Kidney (tissue), 14 donors: ENCODE results near the gene CFAP52. TPM values are rescaled to one million over a fixed set of nuclear protein-coding genes. Genes with fewer than 3 reads are reported as not detected.

Source experiments
- DNase-seq, 5 donors: peaks; one replicate each; pipeline ENCODE4 v3.0.0-alpha.2; 2013 to 2020
- FAIRE-seq: peaks from 2 replicates; lab custom pipeline; 2012; peaks lifted over from hg19 to GRCh38; lab: Jason Lieb, UNC
- H3K27ac ChIP-seq, 2 donors: one replicate each; pipeline ENCODE4 v1.7.0; 2013; ENCODE audit warnings: low read depth in 2 of 2, low read length in 2 of 2, inconsistent platforms in 1 of 2
- H3K27me3 ChIP-seq: one replicate; pipeline ENCODE4 v1.7.1; 2013; ENCODE audit warnings: low read length, inconsistent platforms; ENCODE audit not compliant: control insufficient read depth, insufficient read depth
- H3K36me3 ChIP-seq, 3 donors: one replicate each; pipeline versions ENCODE4 v1.7.0 to v1.7.1; 2013; ENCODE audit warnings: low read length in 3 of 3, control low read depth in 1 of 3, inconsistent platforms in 1 of 3; ENCODE audit not compliant: insufficient read depth in 3 of 3, control insufficient read depth in 2 of 3
- H3K4me1 ChIP-seq, 3 donors: one replicate each; pipeline versions ENCODE4 v1.7.0 to v1.7.1; 2013; ENCODE audit warnings: low read length in 3 of 3, inconsistent platforms in 1 of 3, low read depth in 1 of 3; ENCODE audit not compliant: control insufficient read depth in 2 of 3, insufficient read depth in 2 of 3
- H3K4me3 ChIP-seq, 3 donors: one replicate each; pipeline versions ENCODE4 v1.7.0 to v1.8.1; 2013; ENCODE audit warnings: low read length in 3 of 3, control low read depth in 1 of 3, inconsistent platforms in 1 of 3
- H3K9ac ChIP-seq, 3 donors: one replicate each; pipeline versions ENCODE4 v1.7.0 to v1.7.1; 2013; ENCODE audit warnings: low read length in 3 of 3, control low read depth in 1 of 3, inconsistent platforms in 1 of 3
- H3K9me3 ChIP-seq, 3 donors: one replicate each; pipeline versions ENCODE4 v1.7.0 to v1.7.1; 2013; ENCODE audit warnings: low read length in 3 of 3, control low read depth in 1 of 3, inconsistent platforms in 1 of 3; ENCODE audit not compliant: control insufficient read depth in 2 of 3, insufficient read depth in 1 of 3
- intact Hi-C: fragments of 100-400 bp; cut with DNase I; formaldehyde crosslinking; loops from one replicate; pipeline ENCODE4 v1.11.1; 2022
- polyA plus RNA-seq: library from polyadenylated mRNA; stranded (reverse); fragments of 350-450 nt; fragmentation: Illumina TruSeq; extraction: RNeasy Lipid Tissue Mini Kit (QIAGEN cat#74804); gene quantifications from one replicate; pipeline ENCODE4 v1.2.3, GENCODE V29; 2014; ENCODE audit warnings: low read depth, low replicate concordance; ENCODE audit not compliant: insufficient read depth
- total RNA-seq: library from RNA; stranded (reverse); fragmentation: NEBNext Ultra II Directional; extraction: Animal tissue kit (Norgen Biotek cat#: 25700); gene quantifications from one replicate; pipeline ENCODE4 v1.2.1, GENCODE V29; 2021
- TF ChIP-seq, protein P1 (sequence below): IDR thresholded peaks from 3 replicates; pipeline ENCODE4 v1.5.1; 2012; ENCODE audit warnings: mild to moderate bottlenecking, moderate library complexity, borderline replicate concordance; ENCODE audit not compliant: insufficient read depth; ENCODE audit errors: extremely low read depth
- donor health status: control.
- donor health status: control.
- donor health status: control.
- donor health status: control.
- donor health status: control.
- donor health status: DM: yes; HTN: yes; CAD: no.
- donor health status: Normal renal cell carcinoma (clear cell type).

The CFAP52 gene
- total and polyA plus RNA-seq, 2 donors from 2014 or later: 1.7 TPM; not detected in 1

DNA sequence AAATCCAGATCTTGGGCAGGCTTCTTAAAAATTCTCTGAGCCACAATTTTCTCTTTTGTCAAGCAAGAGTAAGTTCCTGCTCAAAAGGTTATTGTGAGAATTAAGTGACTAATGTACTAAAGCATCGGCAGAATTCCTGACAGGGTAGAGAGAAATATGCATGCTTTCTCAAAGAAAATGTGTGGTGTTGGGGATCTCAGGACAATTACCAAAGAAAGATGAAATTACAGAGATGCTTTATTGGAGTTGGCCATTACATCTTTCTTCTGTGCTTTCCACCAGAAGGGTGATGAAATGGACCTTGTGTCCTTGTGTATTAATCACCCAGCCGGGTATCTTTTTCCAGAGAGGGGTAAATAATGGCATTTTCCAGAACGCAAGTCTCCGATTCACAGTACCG is 67.2 kb downstream of the CFAP52 start:
- H3K27ac ChIP-seq: no peak overlapping the region
- H3K36me3 ChIP-seq: no peaks in the 10 kb centered on the region
- H3K27me3 ChIP-seq: peaks cover 4% of the 10 kb centered on the region
- FAIRE-seq (no peak), DNase-seq (no peak)
- H3K9ac ChIP-seq: no peak overlapping the region
- H3K9me3 ChIP-seq: no peaks in the 10 kb centered on the region
- TF ChIP-seq, protein P1, sequence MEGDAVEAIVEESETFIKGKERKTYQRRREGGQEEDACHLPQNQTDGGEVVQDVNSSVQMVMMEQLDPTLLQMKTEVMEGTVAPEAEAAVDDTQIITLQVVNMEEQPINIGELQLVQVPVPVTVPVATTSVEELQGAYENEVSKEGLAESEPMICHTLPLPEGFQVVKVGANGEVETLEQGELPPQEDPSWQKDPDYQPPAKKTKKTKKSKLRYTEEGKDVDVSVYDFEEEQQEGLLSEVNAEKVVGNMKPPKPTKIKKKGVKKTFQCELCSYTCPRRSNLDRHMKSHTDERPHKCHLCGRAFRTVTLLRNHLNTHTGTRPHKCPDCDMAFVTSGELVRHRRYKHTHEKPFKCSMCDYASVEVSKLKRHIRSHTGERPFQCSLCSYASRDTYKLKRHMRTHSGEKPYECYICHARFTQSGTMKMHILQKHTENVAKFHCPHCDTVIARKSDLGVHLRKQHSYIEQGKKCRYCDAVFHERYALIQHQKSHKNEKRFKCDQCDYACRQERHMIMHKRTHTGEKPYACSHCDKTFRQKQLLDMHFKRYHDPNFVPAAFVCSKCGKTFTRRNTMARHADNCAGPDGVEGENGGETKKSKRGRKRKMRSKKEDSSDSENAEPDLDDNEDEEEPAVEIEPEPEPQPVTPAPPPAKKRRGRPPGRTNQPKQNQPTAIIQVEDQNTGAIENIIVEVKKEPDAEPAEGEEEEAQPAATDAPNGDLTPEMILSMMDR: no peak
- H3K4me1 ChIP-seq: peaks cover 0 to 6% (median 0%) of the 10 kb centered on the region in 3 donors
- peak overlapping the region in 1 of 3 donors; percentile 87 for H3K4me3 ChIP-seq
- intact Hi-C loops: no loop called here

DNA sequence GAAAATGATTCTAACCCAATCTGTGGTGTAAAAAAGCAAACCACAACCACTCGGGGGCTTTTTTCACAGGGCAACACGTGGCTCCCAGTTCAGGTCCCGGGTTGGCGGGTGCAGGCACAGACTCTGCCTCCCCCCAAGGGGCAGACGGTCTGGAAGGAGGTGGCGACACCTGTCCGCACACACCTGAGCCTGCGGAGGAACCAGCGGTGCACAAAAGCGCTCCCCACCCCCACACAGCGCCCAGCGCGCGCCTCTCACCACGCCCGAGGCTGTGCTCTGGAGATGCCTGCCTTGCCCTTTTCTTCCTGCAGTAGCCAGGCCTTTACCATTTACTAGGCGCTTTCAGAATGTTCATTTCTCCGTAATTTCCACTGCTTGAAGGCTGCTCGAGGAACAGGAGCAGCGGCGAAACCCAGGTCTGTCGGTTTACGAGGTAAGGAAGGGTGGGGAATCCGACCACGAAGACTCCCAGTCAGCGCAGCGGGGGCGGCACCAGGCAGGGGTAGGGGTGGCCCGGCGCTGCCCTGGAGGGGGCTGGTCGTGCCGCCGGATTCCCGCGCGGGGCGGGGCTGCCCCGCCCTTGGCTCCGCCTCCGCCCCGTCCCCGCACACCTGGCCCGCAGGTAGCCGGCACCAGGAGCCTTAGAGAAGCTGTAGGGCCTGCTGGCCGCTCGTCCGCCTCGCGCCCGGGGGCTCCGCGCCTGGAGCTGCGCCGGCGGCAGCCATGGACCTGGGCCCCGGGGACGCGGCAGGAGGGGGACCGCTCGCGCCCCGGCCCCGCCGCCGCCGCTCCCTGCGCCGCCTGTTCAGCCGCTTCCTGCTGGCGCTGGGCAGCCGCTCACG is 68.7 kb downstream of the CFAP52 start, which contains the start of gene USP43:
TSS of gene USP43 (plus strand) at position 608 of the 842 bp plus-strand sequence. CDS start at position 724, 116 bp downstream.
- Histone ChIP-seq H3K9ac (peak within 1 kb of the TSS; percentile 59 to 79 (median 60)), H3K4me1 (peaks cover 0 to 6% (median 0%) of the 10 kb centered on the region in 3 donors), H3K27ac (peak within 1 kb of the TSS; percentile 92 to 96), H3K27me3 (peaks cover 4% of the 10 kb centered on the region), H3K36me3 (no peaks in the 10 kb centered on the region), H3K9me3 (no peaks in the 10 kb centered on the region), H3K4me3 (peak within 1 kb of the TSS; percentile 77 to 87 (median 81))
- FAIRE-seq (no peak), DNase-seq (peak; percentile 73 to 88 (median 79))
- intact Hi-C loops: no loop called here
- TF ChIP-seq, protein P1: no peak

DNA sequence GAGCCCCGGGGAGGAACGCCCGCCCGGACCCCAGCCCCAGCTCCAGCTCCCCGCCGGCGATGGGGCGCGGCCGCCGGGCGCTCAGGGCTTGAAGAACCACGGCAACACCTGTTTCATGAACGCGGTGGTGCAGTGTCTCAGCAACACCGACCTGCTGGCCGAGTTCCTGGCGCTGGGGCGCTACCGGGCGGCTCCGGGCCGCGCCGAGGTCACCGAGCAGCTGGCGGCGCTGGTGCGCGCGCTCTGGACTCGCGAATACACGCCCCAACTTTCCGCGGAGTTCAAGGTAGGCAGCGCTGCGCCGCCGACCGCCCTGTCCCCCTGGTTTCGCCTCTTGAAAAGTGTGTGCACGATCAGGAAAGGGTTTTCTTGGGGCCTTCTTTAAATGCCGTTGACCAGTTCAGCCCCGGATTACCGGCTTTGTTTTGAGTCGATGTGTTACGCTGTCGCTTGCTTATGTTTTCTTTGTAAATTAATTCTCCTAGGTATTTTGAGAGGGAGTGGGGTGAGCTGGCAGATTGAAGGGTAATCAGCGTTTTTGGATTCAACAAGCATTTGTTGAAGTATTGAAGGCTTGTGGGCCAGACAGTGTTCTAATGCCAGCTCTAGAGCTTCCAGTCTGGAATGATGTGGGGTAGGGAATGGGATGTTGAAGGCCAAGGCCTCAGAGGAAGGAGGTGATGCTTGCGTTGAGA is 69.6 kb downstream of the CFAP52 start:
- Histone ChIP-seq H3K27ac (peak overlapping the region; percentile 92 to 96), H3K9ac (peak overlapping the region; percentile 14 to 59 (median 47))
- no peak for FAIRE-seq

More for the DNA sequence above, 69.6 kb downstream of the CFAP52 start:
- intact Hi-C loops: no loop called here
- TF ChIP-seq, protein P1: peak; percentile 18
- Histone ChIP-seq H3K4me1 (peaks cover 0 to 6% (median 0%) of the 10 kb centered on the region in 3 donors), H3K27me3 (peaks cover 4% of the 10 kb centered on the region), H3K9me3 (no peaks in the 10 kb centered on the region), H3K4me3 (peak overlapping the region; percentile 50 to 81 (median 60)), H3K36me3 (no peaks in the 10 kb centered on the region)
- peak; percentile 66 to 81 (median 80) for DNase-seq
